ENCODE data around the gene TBRG1. TPM values are rescaled to one million over a fixed set of nuclear protein-coding genes. Genes with fewer than 3 reads are reported as not detected.

The TBRG1 gene
- total and polyA plus RNA-seq, 4 donors = 13.4 to 32.4 (median 16.5) TPM

GRCh38 chr11:124618863-124619262 is 3.8 kb upstream of the TBRG1 start:
- no peak overlapping the region for H3K4me3 ChIP-seq (ENCODE audit: low read depth in 1 of 3, low read length in 3 of 3)
- no peak for DNase-seq (ENCODE audit: low spot score)
- TF ChIP-seq RAD21 (IDR thresholded peaks at IDR 0.05) (no peak), NR2F2 (IDR thresholded peaks at IDR 0.05) (no peak), EGR1 (IDR thresholded peaks at IDR 0.05; ENCODE audit: low read depth in 2 of 2) (no peak), YY1 (IDR thresholded peaks at IDR 0.05) (no peak)
- H3K4me1 ChIP-seq (ENCODE audit: control insufficient read depth in 4 of 4, insufficient read depth in 4 of 4, low read length in 3 of 4) = peaks cover 0 to 14% (median 7%) of the 10 kb centered on the region in 4 donors
- 78% methylated on average over 5 of the region's 5 CpGs for WGBS
- H3K9ac ChIP-seq (ENCODE audit: low read depth in 1 of 2, low read length in 2 of 2) = no peak overlapping the region
- H3K36me3 ChIP-seq (ENCODE audit: control insufficient read depth in 4 of 4, insufficient read depth in 3 of 4, low read depth in 1 of 4, low read length in 3 of 4) = no peaks in the 10 kb centered on the region
- H3K9me3 ChIP-seq (ENCODE audit: control insufficient read depth in 4 of 4, low read length in 3 of 4) = no peaks in the 10 kb centered on the region
- H3K27me3 ChIP-seq (ENCODE audit: control insufficient read depth in 4 of 4, insufficient read depth in 4 of 4, low read length in 3 of 4) = peaks cover 0 to 3% (median 1%) of the 10 kb centered on the region in 4 donors
- H3K27ac ChIP-seq (ENCODE audit: low read depth in 1 of 2, low read length in 2 of 2) = no peak overlapping the region

- Histone ChIP-seq H3K9me3 (ENCODE audit: control insufficient read depth in 4 of 4, low read length in 3 of 4) (no peaks in the 10 kb centered on the region), H3K4me1 (ENCODE audit: control insufficient read depth in 4 of 4, insufficient read depth in 4 of 4, low read length in 3 of 4) (peaks cover 1 to 16% (median 12%) of the 10 kb centered on the region in 4 donors), H3K4me3 (ENCODE audit: low read depth in 1 of 3, low read length in 3 of 3) (peak overlapping the region; percentile 75 to 99 (median 96)), H3K36me3 (ENCODE audit: control insufficient read depth in 4 of 4, insufficient read depth in 3 of 4, low read depth in 1 of 4, low read length in 3 of 4) (peaks cover 7 to 20% (median 16%) of the 10 kb centered on the region in 4 donors), H3K9ac (ENCODE audit: low read depth in 1 of 2, low read length in 2 of 2) (peak overlapping the region; percentile 90 to 92), H3K27me3 (ENCODE audit: control insufficient read depth in 4 of 4, insufficient read depth in 4 of 4, low read length in 3 of 4) (peaks cover 0 to 3% (median 1%) of the 10 kb centered on the region in 4 donors), H3K27ac (ENCODE audit: low read depth in 1 of 2, low read length in 2 of 2) (no peak overlapping the region)
- WGBS = 74% methylated on average over 4 of the region's 4 CpGs
- no peak for DNase-seq (ENCODE audit: low spot score)
- TF ChIP-seq JUND (IDR thresholded peaks at IDR 0.05) (no peak), HNF4A (conservative IDR thresholded peaks at IDR 0.05) (no peak)
These were observed 1.3 kb downstream of the TBRG1 start for GRCh38 chr11:124623861-124624525.

DNA sequence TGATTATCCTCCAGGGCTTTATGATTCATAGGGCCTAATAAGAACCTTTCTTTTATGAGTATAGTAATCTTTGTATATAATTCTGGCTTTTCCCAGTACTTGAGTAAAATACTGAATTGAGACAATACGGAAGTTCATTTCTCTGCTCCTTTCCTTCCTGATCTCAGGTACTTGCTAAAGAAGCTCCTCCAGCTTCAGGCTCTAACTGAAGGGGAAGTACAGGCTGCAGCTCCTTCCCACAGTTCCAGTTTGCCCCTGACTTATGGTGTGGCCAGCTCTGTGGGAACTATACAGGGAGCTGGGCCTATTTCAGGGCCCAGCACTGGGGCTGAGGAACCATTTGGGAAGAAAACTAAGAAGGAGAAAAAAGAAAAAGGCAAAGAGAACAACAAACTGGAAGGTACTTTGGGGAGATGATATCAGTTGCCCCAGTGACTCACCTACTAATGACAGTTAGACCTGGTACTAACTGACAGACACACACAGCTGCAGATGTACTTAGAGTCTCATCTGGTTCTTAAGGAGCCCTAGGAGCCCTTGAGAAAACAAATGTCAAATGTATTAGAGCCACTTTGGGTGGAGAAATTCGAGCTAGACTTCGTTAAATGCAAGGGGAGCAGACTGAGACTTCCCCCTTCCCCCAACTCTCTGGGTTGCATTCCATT is 3.0 kb downstream of the TBRG1 start:
- Histone ChIP-seq H3K36me3 (ENCODE audit: control insufficient read depth in 4 of 4, insufficient read depth in 3 of 4, low read depth in 1 of 4, low read length in 3 of 4) (peaks cover 7 to 28% (median 22%) of the 10 kb centered on the region in 4 donors), H3K9ac (ENCODE audit: low read depth in 1 of 2, low read length in 2 of 2) (no peak overlapping the region), H3K27me3 (ENCODE audit: control insufficient read depth in 4 of 4, insufficient read depth in 4 of 4, low read length in 3 of 4) (no peaks in the 10 kb centered on the region), H3K27ac (ENCODE audit: low read depth in 1 of 2, low read length in 2 of 2) (no peak overlapping the region), H3K9me3 (ENCODE audit: control insufficient read depth in 4 of 4, low read length in 3 of 4) (no peaks in the 10 kb centered on the region), H3K4me3 (ENCODE audit: low read depth in 1 of 3, low read length in 3 of 3) (no peak overlapping the region), H3K4me1 (ENCODE audit: control insufficient read depth in 4 of 4, insufficient read depth in 4 of 4, low read length in 3 of 4) (peaks cover 1 to 16% (median 12%) of the 10 kb centered on the region in 4 donors)
- no peak for TF ChIP-seq EGR1 (IDR thresholded peaks at IDR 0.05; ENCODE audit: low read depth in 2 of 2)
- TF ChIP-seq, protein P1, sequence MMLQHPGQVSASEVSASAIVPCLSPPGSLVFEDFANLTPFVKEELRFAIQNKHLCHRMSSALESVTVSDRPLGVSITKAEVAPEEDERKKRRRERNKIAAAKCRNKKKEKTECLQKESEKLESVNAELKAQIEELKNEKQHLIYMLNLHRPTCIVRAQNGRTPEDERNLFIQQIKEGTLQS (IDR thresholded peaks at IDR 0.05) = no peak
- no peak for TF ChIP-seq JUND (IDR thresholded peaks at IDR 0.05)
- no peak for TF ChIP-seq FOXA2 (IDR thresholded peaks at IDR 0.05)
- no peak for TF ChIP-seq HNF4A (conservative IDR thresholded peaks at IDR 0.05)
- TF ChIP-seq RAD21 (IDR thresholded peaks at IDR 0.05) = no peak
- TF ChIP-seq, protein P2, sequence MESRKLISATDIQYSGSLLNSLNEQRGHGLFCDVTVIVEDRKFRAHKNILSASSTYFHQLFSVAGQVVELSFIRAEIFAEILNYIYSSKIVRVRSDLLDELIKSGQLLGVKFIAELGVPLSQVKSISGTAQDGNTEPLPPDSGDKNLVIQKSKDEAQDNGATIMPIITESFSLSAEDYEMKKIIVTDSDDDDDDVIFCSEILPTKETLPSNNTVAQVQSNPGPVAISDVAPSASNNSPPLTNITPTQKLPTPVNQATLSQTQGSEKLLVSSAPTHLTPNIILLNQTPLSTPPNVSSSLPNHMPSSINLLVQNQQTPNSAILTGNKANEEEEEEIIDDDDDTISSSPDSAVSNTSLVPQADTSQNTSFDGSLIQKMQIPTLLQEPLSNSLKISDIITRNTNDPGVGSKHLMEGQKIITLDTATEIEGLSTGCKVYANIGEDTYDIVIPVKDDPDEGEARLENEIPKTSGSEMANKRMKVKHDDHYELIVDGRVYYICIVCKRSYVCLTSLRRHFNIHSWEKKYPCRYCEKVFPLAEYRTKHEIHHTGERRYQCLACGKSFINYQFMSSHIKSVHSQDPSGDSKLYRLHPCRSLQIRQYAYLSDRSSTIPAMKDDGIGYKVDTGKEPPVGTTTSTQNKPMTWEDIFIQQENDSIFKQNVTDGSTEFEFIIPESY (IDR thresholded peaks at IDR 0.05) = no peak
- TF ChIP-seq MAX (IDR thresholded peaks at IDR 0.05) = no peak
- TF ChIP-seq REST (IDR thresholded peaks at IDR 0.05) = no peak
- 96% methylated on average over 3 of the region's 3 CpGs for WGBS
- DNase-seq (ENCODE audit: low spot score) = no peak
